ENCODE data around the gene BPHL.
A peak's percentile ranks its signal among the peaks of the same experiment; 100 is the strongest.

The BPHL gene

GRCh38 chr6:3159805-3160781 is 41.6 kb downstream of the BPHL start:
- H3K9me3 ChIP-seq (ENCODE audit: insufficient read depth, low read length) = no peaks in the 10 kb centered on the region
- no peaks in the 10 kb centered on the region for H3K79me2 ChIP-seq (ENCODE audit: low read length)
- H3K4me1 ChIP-seq (ENCODE audit: low read length) = 0 out of 2 replicates have a peak, but pooled peaks cover 3% of the 10 kb centered on the region
- no peak overlapping the region for H3K4me2 ChIP-seq (ENCODE audit: low read length)
- no peak overlapping the region for H3K27ac ChIP-seq (ENCODE audit: low read length)
- no peak overlapping the region for H2AFZ ChIP-seq (ENCODE audit: low read depth, low read length)
- H3K36me3 ChIP-seq (replicated peaks; ENCODE audit: low read depth, low read length) = no peaks in the 10 kb centered on the region
- H4K20me1 ChIP-seq (ENCODE audit: insufficient read depth, low read length) = no peaks in the 10 kb centered on the region
- TF ChIP-seq, protein P1, sequence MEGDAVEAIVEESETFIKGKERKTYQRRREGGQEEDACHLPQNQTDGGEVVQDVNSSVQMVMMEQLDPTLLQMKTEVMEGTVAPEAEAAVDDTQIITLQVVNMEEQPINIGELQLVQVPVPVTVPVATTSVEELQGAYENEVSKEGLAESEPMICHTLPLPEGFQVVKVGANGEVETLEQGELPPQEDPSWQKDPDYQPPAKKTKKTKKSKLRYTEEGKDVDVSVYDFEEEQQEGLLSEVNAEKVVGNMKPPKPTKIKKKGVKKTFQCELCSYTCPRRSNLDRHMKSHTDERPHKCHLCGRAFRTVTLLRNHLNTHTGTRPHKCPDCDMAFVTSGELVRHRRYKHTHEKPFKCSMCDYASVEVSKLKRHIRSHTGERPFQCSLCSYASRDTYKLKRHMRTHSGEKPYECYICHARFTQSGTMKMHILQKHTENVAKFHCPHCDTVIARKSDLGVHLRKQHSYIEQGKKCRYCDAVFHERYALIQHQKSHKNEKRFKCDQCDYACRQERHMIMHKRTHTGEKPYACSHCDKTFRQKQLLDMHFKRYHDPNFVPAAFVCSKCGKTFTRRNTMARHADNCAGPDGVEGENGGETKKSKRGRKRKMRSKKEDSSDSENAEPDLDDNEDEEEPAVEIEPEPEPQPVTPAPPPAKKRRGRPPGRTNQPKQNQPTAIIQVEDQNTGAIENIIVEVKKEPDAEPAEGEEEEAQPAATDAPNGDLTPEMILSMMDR (IDR thresholded peaks at IDR 0.05; ENCODE audit: low read depth, low read length) = no peak
- no peak for TF ChIP-seq EZH2phosphoT487 (IDR thresholded peaks at IDR 0.05; ENCODE audit: low read depth)
- H3K4me3 ChIP-seq (ENCODE audit: low read length) = no peak overlapping the region
- 0 out of 2 replicates have a peak, but pooled peaks cover 5% of the 10 kb centered on the region for H3K27me3 ChIP-seq (ENCODE audit: low read depth, low read length)
- H3K9ac ChIP-seq (ENCODE audit: low read length) = no peak overlapping the region

DNA sequence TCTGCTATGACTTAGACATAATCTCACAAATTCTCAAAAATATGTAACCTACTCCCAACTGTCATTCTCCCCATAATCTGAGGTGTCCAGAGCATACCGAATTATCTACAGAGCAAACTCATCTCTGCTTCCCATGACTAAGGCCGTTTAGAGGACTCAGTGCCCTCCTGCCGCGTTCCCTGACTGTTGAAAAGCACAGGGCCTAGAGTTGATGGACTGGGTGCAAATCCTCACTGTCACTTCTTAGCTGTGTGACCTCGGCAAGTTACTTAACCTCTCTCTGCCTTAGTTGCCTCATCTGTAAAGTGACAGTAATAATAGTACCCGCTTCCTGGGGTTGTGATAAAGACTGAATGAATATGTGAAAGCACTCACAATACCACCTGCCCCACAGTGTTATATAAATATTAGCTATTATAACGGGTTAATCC is 43.6 kb downstream of the BPHL start:
- Histone ChIP-seq H3K36me3 (replicated peaks; ENCODE audit: low read depth, low read length) (no peaks in the 10 kb centered on the region), H3K27ac (ENCODE audit: low read length) (no peak overlapping the region), H3K27me3 (ENCODE audit: low read depth, low read length) (0 out of 2 replicates have a peak, but pooled peaks cover 5% of the 10 kb centered on the region), H4K20me1 (ENCODE audit: insufficient read depth, low read length) (no peaks in the 10 kb centered on the region), H3K4me1 (ENCODE audit: low read length) (0 out of 2 replicates have a peak, but pooled peaks cover 3% of the 10 kb centered on the region), H3K9me3 (ENCODE audit: insufficient read depth, low read length) (no peaks in the 10 kb centered on the region), H3K4me3 (ENCODE audit: low read length) (peak overlapping the region; percentile 85; the same call in 1 of the 2 replicates), H3K9ac (ENCODE audit: low read length) (no peak overlapping the region), H3K79me2 (ENCODE audit: low read length) (no peaks in the 10 kb centered on the region), H3K4me2 (ENCODE audit: low read length) (peak overlapping the region; percentile 71), H2AFZ (ENCODE audit: low read depth, low read length) (no peak overlapping the region)
- TF ChIP-seq, protein P1 (IDR thresholded peaks at IDR 0.05; ENCODE audit: low read depth, low read length) = no peak
- TF ChIP-seq EZH2phosphoT487 (IDR thresholded peaks at IDR 0.05; ENCODE audit: low read depth) = no peak

GRCh38 chr6:3162565-3163247 is 44.2 kb downstream of the BPHL start:
- Histone ChIP-seq H4K20me1 (ENCODE audit: insufficient read depth, low read length) (no peaks in the 10 kb centered on the region), H3K9me3 (ENCODE audit: insufficient read depth, low read length) (no peaks in the 10 kb centered on the region), H3K4me3 (ENCODE audit: low read length) (peak overlapping the region; percentile 85), H3K79me2 (ENCODE audit: low read length) (no peaks in the 10 kb centered on the region), H3K27ac (ENCODE audit: low read length) (no peak overlapping the region), H3K4me1 (ENCODE audit: low read length) (0 out of 2 replicates have a peak, but pooled peaks cover 3% of the 10 kb centered on the region), H2AFZ (ENCODE audit: low read depth, low read length) (peak overlapping the region; percentile 52; the same call in 1 of the 2 replicates), H3K9ac (ENCODE audit: low read length) (peak overlapping the region; percentile 66), H3K27me3 (ENCODE audit: low read depth, low read length) (0 out of 2 replicates have a peak, but pooled peaks cover 5% of the 10 kb centered on the region), H3K4me2 (ENCODE audit: low read length) (peak overlapping the region; percentile 86), H3K36me3 (replicated peaks; ENCODE audit: low read depth, low read length) (no peaks in the 10 kb centered on the region)
- TF ChIP-seq, protein P1 (IDR thresholded peaks at IDR 0.05; ENCODE audit: low read depth, low read length) = no peak
- no peak for TF ChIP-seq EZH2phosphoT487 (IDR thresholded peaks at IDR 0.05; ENCODE audit: low read depth)
